Naive thymus-derived CD4-positive, alpha-beta T cell (primary cell): ENCODE measurements around the gene PXDN. TPM values are rescaled to one million over a fixed set of nuclear protein-coding genes. Genes with fewer than 3 reads are reported as not detected.

Source experiments
- ATAC-seq: fragments of 150-1000 bp; cut with Tn5 transposase; 2 replicates; pipeline ENCODE4 v1.10.0; 2021; ENCODE audit warnings: mild to moderate bottlenecking, moderate library complexity
- CTCF ChIA-PET: fragments of 350-600 bp; sonication (Branson Sonifier 250); formaldehyde crosslinking; loops from one replicate; lab custom pipeline; 2021; ENCODE audit warnings: antibody characterized with exemption; lab: Charles Lee
- POLR2A ChIA-PET: fragments of 350-600 bp; sonication (Branson Sonifier 250); formaldehyde crosslinking; loops from one replicate; lab custom pipeline; 2021; ENCODE audit warnings: antibody characterized with exemption, inconsistent platforms; lab: Charles Lee
- DNase-seq, 9 donors: peaks; one replicate each; pipeline versions ENCODE4 v3.0.0 to v3.0.0-alpha.2; 2020 to 2022; ENCODE audit warnings: mixed read lengths in 1 of 9
- H3K27ac ChIP-seq: one replicate; pipeline ENCODE4 v1.7.0; 2013; ENCODE audit warnings: mild to moderate bottlenecking, low read depth, low read length, moderate library complexity
- H3K27me3 ChIP-seq, 2 donors: one replicate each; pipeline ENCODE4 v1.7.0; 2013; ENCODE audit warnings: low read length in 2 of 2, mild to moderate bottlenecking in 2 of 2, moderate library complexity in 2 of 2; ENCODE audit not compliant: control insufficient read depth in 2 of 2, insufficient read depth in 2 of 2
- H3K36me3 ChIP-seq, 3 experiments: 1 replicate in 2 of 3; 2 replicates in 1 of 3; pipeline ENCODE4 v1.7.0; 2013; ENCODE audit warnings: low read length in 3 of 3, mild to moderate bottlenecking in 3 of 3, moderate library complexity in 1 of 3; ENCODE audit not compliant: insufficient read depth in 3 of 3, control insufficient read depth in 2 of 3
- H3K4me1 ChIP-seq, 2 donors: one replicate each; pipeline ENCODE4 v1.7.0; 2013; ENCODE audit warnings: low read length in 2 of 2, mild to moderate bottlenecking in 2 of 2, moderate library complexity in 1 of 2; ENCODE audit not compliant: control insufficient read depth in 2 of 2, insufficient read depth in 2 of 2
- H3K4me3 ChIP-seq: 2 replicates; pipeline ENCODE4 v1.7.0; 2013; ENCODE audit warnings: mild to moderate bottlenecking, low read length
- H3K9me3 ChIP-seq, 3 experiments: 1 replicate in 2 of 3; 2 replicates in 1 of 3; pipeline ENCODE4 v1.7.0; 2013; ENCODE audit warnings: low read length in 3 of 3; ENCODE audit not compliant: control insufficient read depth in 2 of 3
- H3K27ac Mint-ChIP-seq, 9 donors: one replicate each; pipeline ENCODE4 v1.8.0; 2020 to 2022; ENCODE audit warnings: mixed read lengths in 9 of 9, mild to moderate bottlenecking in 8 of 9, moderate library complexity in 5 of 9, inconsistent platforms in 2 of 9
- H3K27me3 Mint-ChIP-seq, 5 donors: one replicate each; pipeline ENCODE4 v1.8.0; 2021 to 2022; ENCODE audit warnings: mixed read lengths in 5 of 5, mild to moderate bottlenecking in 1 of 5
- H3K36me3 Mint-ChIP-seq, 5 donors: one replicate each; pipeline ENCODE4 v1.8.0; 2020 to 2022; ENCODE audit warnings: mixed read lengths in 5 of 5, mild to moderate bottlenecking in 3 of 5, inconsistent platforms in 1 of 5
- H3K4me1 Mint-ChIP-seq, 7 donors: one replicate each; pipeline ENCODE4 v1.8.0; 2020 to 2022; ENCODE audit warnings: mixed read lengths in 7 of 7, mild to moderate bottlenecking in 3 of 7, inconsistent platforms in 1 of 7
- H3K4me3 Mint-ChIP-seq, 10 donors: one replicate each; pipeline ENCODE4 v1.8.0; 2020 to 2022; ENCODE audit warnings: mild to moderate bottlenecking in 10 of 10, mixed read lengths in 10 of 10, moderate library complexity in 6 of 10, inconsistent platforms in 2 of 10
- H3K9me3 Mint-ChIP-seq, 11 donors: one replicate each; pipeline ENCODE4 v1.8.0; 2020 to 2022; ENCODE audit warnings: mixed read lengths in 11 of 11, mild to moderate bottlenecking in 4 of 11, inconsistent platforms in 1 of 11, moderate library complexity in 1 of 11
- intact Hi-C, 2 donors: fragments of 100-400 bp; cut with micrococcal nuclease; formaldehyde crosslinking; loops; one replicate each; pipeline ENCODE4 v1.15.1; 2023
- polyA plus RNA-seq, 2 donors: library from polyadenylated mRNA; unstranded; fragments of 300-500 nt; fragmentation: Illumina TruSeq; gene quantifications; one replicate each; pipeline ENCODE4 v1.2.3, GENCODE V29; 2021
- total RNA-seq, 6 experiments: library from RNA in 5 of 6; stranded (reverse) in 5 of 6; gene quantifications; 1 replicate in 5 of 6; 2 replicates in 1 of 6; pipeline ENCODE4 v1.2.3 and lab custom pipeline; 2021 to 2026

PXDN gene
- total and polyA plus RNA-seq, 7 experiments from 2014 or later, result 0.47 to 3.1 (median 1.00) TPM; not detected in 3

- Histone ChIP-seq H3K36me3 (no peaks in the 10 kb centered on the region), H3K9me3 (no peaks in the 10 kb centered on the region), H3K4me1 (no peaks in the 10 kb centered on the region), H3K27ac (no peak overlapping the region), H3K4me3 (no peak overlapping the region), H3K27me3 (no peaks in the 10 kb centered on the region)
- H3K4me3 Mint-ChIP-seq, result no peak overlapping the region
- no peaks in the 10 kb centered on the region for H3K36me3 Mint-ChIP-seq
- intact Hi-C loops, result no loop called here
- DNase-seq (no peak), ATAC-seq (no peak)
- H3K27ac Mint-ChIP-seq, result no peak overlapping the region
- H3K9me3 Mint-ChIP-seq, result no peaks in the 10 kb centered on the region
- no peaks in the 10 kb centered on the region for H3K4me1 Mint-ChIP-seq
- POLR2A ChIA-PET, result no interaction called here
- peaks cover 0 to 15% (median 2%) of the 10 kb centered on the region in 5 donors for H3K27me3 Mint-ChIP-seq
- CTCF ChIA-PET, result no interaction called here
Measured at GRCh38 chr2:1686784-1687105, 57.6 kb downstream of the PXDN start.

- Mint-ChIP-seq H3K27me3 (peaks cover 0 to 15% (median 2%) of the 10 kb centered on the region in 5 donors), H3K4me3 (no peak overlapping the region), H3K36me3 (no peaks in the 10 kb centered on the region), H3K27ac (peak overlapping the region in 1 of 9 donors; percentile 18), H3K4me1 (no peaks in the 10 kb centered on the region), H3K9me3 (no peaks in the 10 kb centered on the region)
- no peak for ATAC-seq
- Histone ChIP-seq H3K27me3 (no peaks in the 10 kb centered on the region), H3K27ac (no peak overlapping the region), H3K36me3 (no peaks in the 10 kb centered on the region), H3K4me1 (no peaks in the 10 kb centered on the region), H3K9me3 (no peaks in the 10 kb centered on the region), H3K4me3 (no peak overlapping the region)
- POLR2A ChIA-PET, result no interaction called here
- DNase-seq, result no peak
- CTCF ChIA-PET, result no interaction called here
- intact Hi-C loops, result no loop called here
Measured at GRCh38 chr2:1685957-1686783, 58.1 kb downstream of the PXDN start.

GRCh38 chr2:1685078-1685956 is 59.0 kb downstream of the PXDN start:
- Histone ChIP-seq H3K27ac (no peak overlapping the region), H3K36me3 (no peaks in the 10 kb centered on the region), H3K27me3 (no peaks in the 10 kb centered on the region), H3K4me3 (no peak overlapping the region), H3K4me1 (no peaks in the 10 kb centered on the region), H3K9me3 (no peaks in the 10 kb centered on the region)
- intact Hi-C loops, result no loop called here
- Mint-ChIP-seq H3K9me3 (no peaks in the 10 kb centered on the region), H3K4me3 (no peak overlapping the region), H3K27ac (peak overlapping the region in 1 of 9 donors; percentile 78), H3K27me3 (peaks cover 0 to 21% (median 2%) of the 10 kb centered on the region in 5 donors), H3K4me1 (no peaks in the 10 kb centered on the region), H3K36me3 (no peaks in the 10 kb centered on the region)
- CTCF ChIA-PET, result no interaction called here
- DNase-seq (no peak), ATAC-seq (no peak)
- POLR2A ChIA-PET, result no interaction called here

GRCh38 chr2:1683297-1683696 is 61.0 kb downstream of the PXDN start:
- peaks cover 0 to 10% (median 2%) of the 10 kb centered on the region in 5 donors for H3K27me3 Mint-ChIP-seq
- H3K4me1 Mint-ChIP-seq, result no peaks in the 10 kb centered on the region
- ChIA-PET POLR2A (no interaction called here), CTCF (no interaction called here)
- Histone ChIP-seq H3K9me3 (no peaks in the 10 kb centered on the region), H3K4me1 (no peaks in the 10 kb centered on the region), H3K27me3 (no peaks in the 10 kb centered on the region), H3K36me3 (no peaks in the 10 kb centered on the region), H3K4me3 (no peak overlapping the region), H3K27ac (no peak overlapping the region)
- ATAC-seq (no peak), DNase-seq (no peak)
- H3K4me3 Mint-ChIP-seq, result no peak overlapping the region
- no peaks in the 10 kb centered on the region for H3K9me3 Mint-ChIP-seq
- H3K36me3 Mint-ChIP-seq, result no peaks in the 10 kb centered on the region
- intact Hi-C loops, result no loop called here
- H3K27ac Mint-ChIP-seq, result no peak overlapping the region

- POLR2A ChIA-PET, result no interaction called here
- no peaks in the 10 kb centered on the region for H3K36me3 ChIP-seq
- no peak overlapping the region for H3K27ac ChIP-seq
- H3K27ac Mint-ChIP-seq, result no peak overlapping the region
- DNase-seq (no peak), ATAC-seq (no peak)
- H3K36me3 Mint-ChIP-seq, result no peaks in the 10 kb centered on the region
- H3K9me3 Mint-ChIP-seq, result no peaks in the 10 kb centered on the region
- intact Hi-C loops, result no loop called here
- no peaks in the 10 kb centered on the region for H3K4me1 ChIP-seq
- H3K27me3 ChIP-seq, result no peaks in the 10 kb centered on the region
- H3K27me3 Mint-ChIP-seq, result peaks cover 0 to 12% (median 4%) of the 10 kb centered on the region in 5 donors
- H3K4me1 Mint-ChIP-seq, result no peaks in the 10 kb centered on the region
- no peak overlapping the region for H3K4me3 ChIP-seq
- CTCF ChIA-PET, result no interaction called here
- H3K9me3 ChIP-seq, result no peaks in the 10 kb centered on the region
- H3K4me3 Mint-ChIP-seq, result no peak overlapping the region
Measured at GRCh38 chr2:1682181-1682440, 62.2 kb downstream of the PXDN start.

- Histone ChIP-seq H3K4me1 (no peaks in the 10 kb centered on the region), H3K27me3 (no peaks in the 10 kb centered on the region), H3K36me3 (no peaks in the 10 kb centered on the region), H3K27ac (no peak overlapping the region), H3K4me3 (no peak overlapping the region), H3K9me3 (no peaks in the 10 kb centered on the region)
- no peaks in the 10 kb centered on the region for H3K9me3 Mint-ChIP-seq
- H3K4me3 Mint-ChIP-seq, result no peak overlapping the region
- DNase-seq, result no peak
- intact Hi-C loops, result no loop called here
- H3K36me3 Mint-ChIP-seq, result no peaks in the 10 kb centered on the region
- CTCF ChIA-PET, result no interaction called here
- no peak overlapping the region for H3K27ac Mint-ChIP-seq
- POLR2A ChIA-PET, result no interaction called here
- no peaks in the 10 kb centered on the region for H3K4me1 Mint-ChIP-seq
- peaks cover 0 to 10% (median 4%) of the 10 kb centered on the region in 5 donors for H3K27me3 Mint-ChIP-seq
- ATAC-seq, result no peak
Measured at GRCh38 chr2:1681323-1682180, 62.8 kb downstream of the PXDN start.
